NCI-H2107 treated with DMSO at 0.1 percent for 48 hours (cell line): Measurements from ENCODE around the gene CDC14B.
"Not testable (repeated sequence)": the region's sequence is repeated elsewhere in the genome, so short reads cannot be mapped to it uniquely, and the experiment has no call there.

Experiments used
- DNase-seq: peaks from one replicate; lab custom pipeline; 2025; ENCODE audit not compliant: unreplicated experiment; lab: John Stamatoyannopoulos, UW

CDC14B gene

DNA sequence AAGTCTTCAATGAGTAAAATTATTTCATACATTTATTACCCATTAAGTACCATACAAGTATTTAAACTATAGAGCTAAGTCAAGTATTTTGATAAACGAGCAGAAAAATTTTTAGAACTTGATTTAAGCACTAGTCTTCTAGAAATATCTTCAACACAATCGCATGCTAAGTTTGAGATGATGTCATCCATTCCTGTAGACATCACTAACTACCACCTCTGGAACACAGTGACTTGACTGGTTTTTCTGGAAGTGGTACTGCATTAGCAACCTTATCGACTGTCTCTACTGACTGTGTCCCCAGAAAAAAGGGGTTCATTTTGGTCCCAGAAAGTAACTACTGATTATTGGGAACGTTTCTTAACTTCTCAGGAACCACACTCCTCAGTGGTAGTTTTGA lies 69.0 kb downstream of the CDC14B start:
- DNase-seq = no peak

DNA sequence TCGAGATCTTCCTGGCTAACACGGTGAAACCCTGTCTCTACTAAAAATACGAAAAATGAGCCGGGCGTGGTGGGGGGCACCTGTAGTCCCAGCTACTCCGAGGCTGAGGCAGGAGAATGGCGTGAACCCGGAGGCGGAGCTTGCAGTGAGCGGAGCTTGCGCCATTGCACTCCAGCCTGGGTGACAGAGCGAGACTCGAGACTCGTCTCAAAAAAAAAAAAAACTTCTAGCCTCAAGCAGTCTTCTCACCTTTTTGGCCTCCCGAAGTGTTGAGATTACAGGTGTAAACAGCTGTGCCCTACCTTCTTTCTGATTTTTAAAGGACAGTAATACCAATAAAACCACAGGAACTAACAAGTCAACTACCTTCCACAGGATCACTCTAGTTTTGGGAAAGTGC lies 76.5 kb downstream of the CDC14B start:
- DNase-seq = not testable (repeated sequence)

GRCh38 chr9:96540106-96540505 lies 79.5 kb downstream of the CDC14B start:
- DNase-seq = no peak

DNA sequence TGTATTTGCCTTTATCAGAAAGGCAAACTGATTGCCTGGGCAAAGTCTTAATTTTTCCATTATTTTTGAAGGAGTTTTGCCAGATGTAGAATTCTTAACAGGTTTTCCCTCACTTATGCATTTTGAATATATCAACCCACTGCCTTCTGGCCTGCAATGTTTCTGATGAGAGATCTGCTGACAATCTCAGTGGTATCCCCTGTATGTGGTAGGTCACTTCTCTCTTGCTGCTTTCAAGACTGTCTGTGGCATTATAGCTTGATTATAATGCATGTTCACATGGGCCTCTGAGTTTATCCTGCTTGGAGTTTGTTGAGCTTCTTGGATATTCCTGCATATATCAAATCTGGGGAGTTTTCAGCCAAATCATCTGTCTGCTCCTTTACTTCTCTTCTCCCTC lies 87.5 kb downstream of the CDC14B start:
- DNase-seq = no peak

DNA sequence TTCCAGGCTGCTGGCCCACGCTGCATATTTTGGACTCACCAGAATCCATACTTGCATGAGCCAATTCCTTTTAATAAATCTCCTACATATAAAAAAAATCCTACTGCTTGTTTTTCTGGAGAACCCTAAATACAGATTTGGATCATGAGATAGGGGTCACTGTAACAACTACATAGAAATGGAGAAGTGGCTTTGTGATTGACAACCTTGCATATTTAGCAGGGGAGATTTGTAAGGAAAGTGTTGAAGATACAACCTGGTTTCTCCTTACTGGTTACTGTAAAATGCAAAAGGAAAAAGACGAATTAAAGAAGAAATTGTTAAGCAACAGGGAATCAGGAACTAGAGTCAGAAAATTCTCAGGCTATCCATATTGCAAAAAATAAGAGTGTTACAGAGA lies 94.9 kb downstream of the CDC14B start:
- no peak for DNase-seq

- no peak for DNase-seq
Measured at GRCh38 chr9:96524045-96524444, 95.6 kb downstream of the CDC14B start.

DNA sequence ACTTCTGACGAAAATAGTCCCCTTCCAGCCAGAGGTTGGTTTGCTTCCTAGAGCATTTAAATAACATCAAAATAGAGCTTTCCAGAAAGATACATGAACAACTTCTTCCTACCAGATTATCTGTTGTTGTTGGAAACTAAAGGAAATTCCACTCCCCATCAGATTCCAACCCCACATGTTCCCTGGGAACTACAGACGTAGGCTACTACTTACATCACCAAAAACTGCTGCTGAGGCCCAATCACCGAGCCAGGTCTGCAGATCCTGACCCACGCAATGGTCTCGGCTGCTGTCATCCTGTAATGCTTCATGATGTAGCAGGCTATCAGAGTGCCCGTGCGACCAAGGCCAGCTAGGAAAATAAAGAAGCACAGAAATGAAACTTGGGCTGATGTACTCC lies 96.3 kb downstream of the CDC14B start:
- no peak for DNase-seq

DNA sequence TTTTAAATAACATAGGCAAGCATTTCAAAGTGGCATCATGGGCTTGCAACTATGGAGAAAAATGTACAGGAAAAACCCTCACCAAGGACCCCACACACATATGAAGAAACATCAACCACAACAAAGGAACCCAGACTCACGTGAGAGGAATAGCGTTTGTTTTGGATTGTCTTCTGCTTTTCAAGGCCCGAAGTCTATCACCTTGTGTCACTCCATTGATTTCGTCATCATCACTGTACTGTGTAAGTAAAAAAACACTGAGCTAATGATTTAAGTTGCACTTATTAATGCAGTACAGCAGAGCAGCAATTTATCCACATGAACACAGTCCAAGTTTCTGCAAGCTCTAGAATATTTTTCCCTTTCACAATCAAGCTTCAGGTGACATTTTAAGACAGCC lies 97.3 kb downstream of the CDC14B start:
- DNase-seq = no peak

DNA sequence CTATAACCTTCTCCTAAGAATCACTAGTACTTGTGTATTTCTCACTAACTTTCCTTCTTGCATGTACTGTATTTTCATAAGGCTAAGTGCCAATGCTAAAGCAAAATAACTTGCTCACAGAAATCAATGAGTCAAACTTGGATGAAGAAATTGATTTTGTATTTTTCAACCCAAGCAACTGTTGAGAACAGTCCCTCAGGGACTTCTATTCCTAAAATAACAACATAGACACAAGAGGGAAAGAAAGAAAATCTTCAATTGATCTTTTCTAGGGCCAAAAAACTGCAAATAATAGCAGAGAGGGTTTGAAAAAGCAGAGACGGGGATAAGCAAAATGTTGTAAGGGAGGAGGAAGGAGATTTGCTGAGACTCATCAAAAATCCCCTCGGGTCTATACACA lies 99.9 kb downstream of the CDC14B start:
- DNase-seq = no peak

- DNase-seq = no peak
Measured at GRCh38 chr9:96519095-96519494, 100.5 kb downstream of the CDC14B start.

GRCh38 chr9:96515621-96516470 lies 103.8 kb downstream of the CDC14B start:
- DNase-seq = no peak

DNA sequence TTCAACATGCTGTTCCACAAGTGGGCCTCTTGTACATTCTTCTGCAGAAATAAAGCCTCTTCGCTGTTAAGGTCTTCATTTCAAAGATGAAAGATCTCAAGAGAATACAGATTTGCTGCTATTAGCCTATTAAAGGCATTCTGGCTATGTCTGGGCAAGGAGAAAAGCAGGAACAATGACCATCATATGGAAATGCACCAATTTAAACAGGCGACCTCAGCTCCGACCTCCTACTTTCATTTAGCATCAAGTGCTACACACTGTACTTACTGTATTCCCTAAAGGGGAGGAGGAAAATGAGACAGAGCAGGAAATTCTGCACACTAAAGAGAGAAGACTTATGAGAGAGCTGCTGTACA lies 104.9 kb downstream of the CDC14B start:
- no peak for DNase-seq

- DNase-seq = no peak
Measured at GRCh38 chr9:96514108-96514799, 105.4 kb downstream of the CDC14B start.

GRCh38 chr9:96513622-96514021 lies 106.0 kb downstream of the CDC14B start:
- no peak for DNase-seq

- DNase-seq = no peak
Measured at GRCh38 chr9:96512240-96512639, 107.4 kb downstream of the CDC14B start.

DNA sequence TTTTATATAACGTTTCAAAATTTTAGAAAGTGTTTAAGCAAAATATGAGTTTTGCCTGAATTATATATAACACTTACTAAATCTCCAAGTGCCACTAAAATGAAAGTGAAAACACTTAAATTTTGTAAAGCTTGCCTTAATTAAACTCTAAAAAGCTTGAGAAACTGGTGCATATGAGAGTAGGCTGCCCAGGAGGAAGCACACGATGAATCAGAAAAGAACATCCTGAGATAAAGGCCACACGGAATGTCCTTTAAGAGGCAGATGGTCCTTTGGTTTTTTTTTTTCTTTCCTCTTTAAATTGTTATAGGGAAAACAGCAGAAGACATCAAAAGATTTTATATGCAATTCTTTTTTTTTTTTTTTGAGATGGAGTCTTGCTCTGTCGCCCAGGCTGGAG lies 109.4 kb downstream of the CDC14B start:
- no peak for DNase-seq

GRCh38 chr9:96509848-96510247 lies 109.8 kb downstream of the CDC14B start:
- DNase-seq = no peak

DNA sequence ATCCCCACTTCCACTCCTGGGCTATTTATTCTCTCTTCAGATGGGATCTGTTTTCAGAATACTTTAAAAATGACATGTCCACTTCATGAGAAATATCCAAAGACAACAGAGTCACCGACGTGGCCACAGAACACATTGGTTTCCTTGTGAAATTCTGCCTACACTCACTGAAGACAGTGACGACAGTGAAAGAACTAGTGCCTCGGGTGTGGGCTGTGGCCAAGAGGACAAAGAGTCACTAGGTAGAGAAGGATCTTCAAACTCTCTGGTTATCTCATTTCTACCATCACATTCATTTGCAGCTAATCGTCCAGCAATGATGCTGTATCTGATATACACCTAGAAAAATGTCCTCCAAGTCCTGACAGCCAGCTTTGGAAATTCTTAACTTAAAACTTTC lies 110.6 kb downstream of the CDC14B start:
- DNase-seq = no peak

DNA sequence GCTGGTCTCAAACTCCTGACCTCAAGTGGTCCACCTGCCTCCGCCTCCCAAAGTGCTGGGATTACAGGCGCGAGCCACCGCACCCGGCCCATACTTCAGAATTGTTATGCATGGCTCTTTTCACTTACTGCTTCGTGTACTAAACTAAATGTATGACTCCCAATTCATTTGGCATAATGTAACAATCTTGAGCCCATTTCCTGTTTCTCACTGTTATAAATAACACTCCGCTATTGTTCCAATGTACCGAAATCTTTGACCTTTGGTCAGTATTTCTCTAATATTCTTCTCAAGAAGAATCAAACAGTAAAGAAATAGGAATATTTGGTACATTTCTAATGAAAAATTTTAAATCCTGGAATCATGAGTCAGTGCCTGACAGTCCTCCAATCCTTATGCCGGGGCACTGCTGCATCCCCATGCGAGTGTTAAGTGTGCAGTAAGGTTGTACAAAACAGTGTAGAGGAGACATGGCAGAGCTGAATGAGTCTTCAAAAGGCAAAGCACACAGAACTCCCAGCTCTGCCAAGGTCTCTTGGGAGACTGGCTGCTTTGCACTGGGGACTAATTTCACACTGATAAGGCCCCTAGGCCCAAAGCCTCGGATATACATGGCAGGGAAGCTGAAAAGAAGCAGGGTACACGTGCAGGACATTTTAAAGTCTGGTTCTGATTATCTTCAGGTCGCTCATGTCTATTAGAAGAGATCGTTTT lies 111.3 kb downstream of the CDC14B start:
- no peak for DNase-seq

DNA sequence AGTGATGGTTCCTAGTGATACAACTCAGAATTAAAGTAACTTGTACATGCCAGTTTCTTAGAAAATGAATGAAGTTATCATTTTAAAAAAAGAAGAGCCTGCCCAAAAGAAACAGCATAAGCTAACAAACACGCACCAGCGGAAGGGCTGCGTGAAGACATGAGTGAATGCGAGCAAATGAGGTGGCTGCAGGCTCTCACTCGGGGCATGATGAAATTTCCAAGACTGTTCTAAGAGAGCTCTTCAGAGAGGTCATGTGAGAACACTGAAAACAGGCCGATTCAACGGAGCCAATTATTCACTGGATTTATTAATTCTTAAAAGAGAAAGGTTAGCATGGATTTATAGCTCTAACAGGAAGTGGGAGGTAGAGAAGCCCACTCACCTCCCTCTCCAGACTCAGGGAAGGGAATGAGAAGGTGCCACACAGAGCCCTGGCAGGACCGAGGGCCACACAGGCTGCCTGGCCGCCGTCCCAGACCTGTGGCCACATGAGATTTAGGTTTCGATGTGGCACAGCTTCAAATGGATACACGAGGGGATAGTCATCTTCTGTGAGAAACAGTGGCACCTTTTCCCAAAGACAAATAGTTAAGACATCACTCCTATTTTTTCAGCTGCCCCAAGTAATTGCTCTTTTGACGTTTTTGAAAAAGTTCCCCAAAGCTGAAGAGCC lies 114.2 kb downstream of the CDC14B start:
- DNase-seq = no peak

- no peak for DNase-seq
Measured at GRCh38 chr9:96503918-96504317, 115.7 kb downstream of the CDC14B start.
